H1 (cell line): Measurements from ENCODE around the gene RNF151. TPM values are rescaled to one million over a fixed set of nuclear protein-coding genes. Genes with fewer than 3 reads are reported as not detected.
A peak's percentile ranks its signal among the peaks of the same experiment; 100 is the strongest.

Source experiments
- CTCF ChIA-PET: fragments of 300-600 bp; sonication (Branson Sonifier 250); formaldehyde crosslinking; loops from one replicate; lab custom pipeline; 2021; ENCODE audit not compliant: partially characterized antibody; lab: Charles Lee
- POLR2A ChIA-PET: fragments of 300-600 bp; sonication (Branson Sonifier 250); formaldehyde crosslinking; loops from one replicate; lab custom pipeline; 2021; ENCODE audit warnings: inconsistent platforms; ENCODE audit not compliant: partially characterized antibody; lab: Charles Lee
- DNase-seq, 2 experiments: peaks; one replicate each; pipeline versions ENCODE4 v3.0.0 to v3.0.0-alpha.2; 2010 to 2022; ENCODE audit warnings: low spot score in 2 of 2, low read depth in 1 of 2, mixed read lengths in 1 of 2
- FAIRE-seq: peaks from 2 replicates; lab custom pipeline; 2011; peaks lifted over from hg19 to GRCh38; lab: Jason Lieb, UNC
- H2AFZ ChIP-seq: 2 replicates; pipeline ENCODE4 v1.8.1; 2012; ENCODE audit warnings: low read length, inconsistent platforms
- H2AK5ac ChIP-seq: 2 replicates; pipeline ENCODE4 v1.6.1; 2013; ENCODE audit warnings: low read depth, low read length
- H2BK120ac ChIP-seq: replicated peaks from 2 replicates; pipeline ENCODE3; 2013; ENCODE audit warnings: low read depth, low read length, inconsistent platforms
- H2BK12ac ChIP-seq: 2 replicates; pipeline ENCODE4 v1.6.1; 2013; ENCODE audit warnings: low read depth, low read length
- H2BK15ac ChIP-seq: 2 replicates; pipeline ENCODE4 v1.6.1; 2013; ENCODE audit warnings: low read length
- H2BK20ac ChIP-seq: 2 replicates; pipeline ENCODE4 v1.6.1; 2013; ENCODE audit warnings: low read length
- H2BK5ac ChIP-seq: 2 replicates; pipeline ENCODE4 v1.6.1; 2013; ENCODE audit warnings: low read depth, low read length
- H3K14ac ChIP-seq: 2 replicates; pipeline ENCODE4 v1.6.1; 2013; ENCODE audit warnings: inconsistent platforms; ENCODE audit not compliant: insufficient read length
- H3K18ac ChIP-seq: 2 replicates; pipeline ENCODE4 v1.6.1; 2013; ENCODE audit warnings: low read length; ENCODE audit errors: extremely low read depth
- H3K23ac ChIP-seq: 2 replicates; pipeline ENCODE4 v1.6.1; 2013; ENCODE audit warnings: inconsistent platforms; ENCODE audit not compliant: insufficient read length
- H3K23me2 ChIP-seq: 2 replicates; pipeline ENCODE4 v1.6.1; 2013; ENCODE audit warnings: low read depth, low read length
- H3K27ac ChIP-seq: 2 replicates; pipeline ENCODE4 v1.6.1; 2011; ENCODE audit warnings: low read depth, low read length, inconsistent platforms
- H3K27me3 ChIP-seq, 4 experiments: replicated peaks in 1 of 4; 1 replicate in 1 of 4; 2 replicates in 3 of 4; pipeline versions ENCODE4 v1.6.1 to v1.8.1; 2011 to 2013; ENCODE audit warnings: low read length in 3 of 4, mild to moderate bottlenecking in 3 of 4, inconsistent platforms in 2 of 4, mixed read lengths in 2 of 4, moderate library complexity in 1 of 4; ENCODE audit not compliant: control insufficient read depth in 3 of 4, insufficient read depth in 3 of 4; ENCODE audit errors: extremely low read depth in 1 of 4
- H3K36me3 ChIP-seq, 4 experiments: 2 replicates each; pipeline versions ENCODE4 v1.6.1 to v1.8.1; 2011 to 2013; ENCODE audit warnings: mild to moderate bottlenecking in 4 of 4, low read length in 3 of 4, moderate library complexity in 2 of 4, control low read depth in 1 of 4, inconsistent platforms in 1 of 4; ENCODE audit not compliant: insufficient read depth in 4 of 4, control insufficient read depth in 2 of 4
- H3K4ac ChIP-seq: replicated peaks from 2 replicates; pipeline ENCODE3; 2013; ENCODE audit warnings: low read length, low read depth, mixed read lengths, inconsistent platforms; ENCODE audit not compliant: insufficient read length
- H3K4me1 ChIP-seq, 4 experiments: replicated peaks in 1 of 4; 1 replicate in 1 of 4; 2 replicates in 3 of 4; pipeline versions ENCODE4 v1.6.1 to v1.8.1; 2011 to 2013; ENCODE audit warnings: low read length in 3 of 4, inconsistent platforms in 2 of 4, mixed read lengths in 1 of 4; ENCODE audit not compliant: insufficient read depth in 4 of 4, control insufficient read depth in 3 of 4
- H3K4me2 ChIP-seq, 2 experiments: 2 replicates each; pipeline versions ENCODE4 v1.6.1 to v1.8.1; 2011 to 2013; ENCODE audit warnings: low read depth in 2 of 2, low read length in 2 of 2, control low read depth in 1 of 2, inconsistent platforms in 1 of 2, mild to moderate bottlenecking in 1 of 2; ENCODE audit not compliant: insufficient read depth in 1 of 2
- H3K4me3 ChIP-seq, 4 experiments: fragments of 200-600, 300-600 bp in 1 of 4; sonication (generic), shearing (Covaris generic), sonication (Bioruptor Twin) in 1 of 4; 2 replicates each; pipeline versions ENCODE4 v1.5.1 to v1.8.1; 2011 to 2016; ENCODE audit warnings: low read length in 4 of 4, low read depth in 3 of 4, control low read depth in 2 of 4, inconsistent platforms in 2 of 4, mild to moderate bottlenecking in 2 of 4, mixed read lengths in 1 of 4, moderate library complexity in 1 of 4; ENCODE audit not compliant: insufficient read depth in 2 of 4; ENCODE audit errors: extremely low read depth in 1 of 4
- H3K56ac ChIP-seq: replicated peaks from 2 replicates; pipeline ENCODE3; 2013; ENCODE audit warnings: low read depth, mild to moderate bottlenecking, mixed read lengths, low read length, inconsistent platforms; ENCODE audit not compliant: insufficient read length
- H3K79me1 ChIP-seq: 2 replicates; pipeline ENCODE4 v1.6.1; 2013; ENCODE audit warnings: low read depth, low read length, control low read depth
- H3K79me2 ChIP-seq, 2 experiments: 2 replicates each; pipeline versions ENCODE4 v1.6.1 to v1.8.1; 2012 to 2013; ENCODE audit warnings: low read length in 2 of 2, mild to moderate bottlenecking in 2 of 2, inconsistent platforms in 1 of 2; ENCODE audit not compliant: insufficient read depth in 2 of 2, control insufficient read depth in 1 of 2
- H3K9ac ChIP-seq, 4 experiments: replicated peaks in 1 of 4; 1 replicate in 1 of 4; 2 replicates in 3 of 4; pipeline versions ENCODE4 v1.6.1 to v1.8.1; 2011 to 2013; ENCODE audit warnings: low read depth in 3 of 4, low read length in 3 of 4, control low read depth in 2 of 4, mild to moderate bottlenecking in 2 of 4, moderate library complexity in 2 of 4, inconsistent platforms in 1 of 4; ENCODE audit errors: extremely low read depth in 1 of 4
- H3K9me3 ChIP-seq, 2 experiments: 2 replicates each; pipeline versions ENCODE4 v1.6.1 to v1.8.1; 2012 to 2013; ENCODE audit warnings: mild to moderate bottlenecking in 2 of 2, moderate library complexity in 2 of 2, control low read depth in 1 of 2, inconsistent platforms in 1 of 2, low read depth in 1 of 2, low read length in 1 of 2, mixed read lengths in 1 of 2; ENCODE audit not compliant: insufficient read depth in 2 of 2
- H4K20me1 ChIP-seq, 2 experiments: replicated peaks in 1 of 2; 2 replicates each; pipeline versions ENCODE3 to v1.8.1; 2011 to 2013; ENCODE audit warnings: inconsistent platforms in 2 of 2, low read length in 2 of 2, mild to moderate bottlenecking in 1 of 2; ENCODE audit not compliant: insufficient read depth in 2 of 2, control insufficient read depth in 1 of 2
- H4K5ac ChIP-seq: 2 replicates; pipeline ENCODE4 v1.6.1; 2013; ENCODE audit warnings: low read length, low read depth, mixed read lengths, inconsistent platforms; ENCODE audit not compliant: insufficient read length
- H4K8ac ChIP-seq: 2 replicates; pipeline ENCODE4 v1.8.0; 2013; ENCODE audit warnings: mild to moderate bottlenecking, moderate library complexity, low read length, inconsistent platforms; ENCODE audit not compliant: insufficient read depth; ENCODE audit errors: extremely low read depth
- H4K91ac ChIP-seq: replicated peaks from 2 replicates; pipeline ENCODE3; 2013; ENCODE audit warnings: low read length, mixed read lengths, inconsistent platforms; ENCODE audit not compliant: insufficient read length
- BRCA1 ChIP-seq: IDR thresholded peaks from 2 replicates; pipeline ENCODE4 v1.6.1; 2012; ENCODE audit warnings: low read depth, low read length, improper control_type of control experiment
- EGR1 ChIP-seq: IDR thresholded peaks from 2 replicates; pipeline ENCODE4 v1.6.1; 2011; ENCODE audit warnings: low read depth, low read length, borderline replicate concordance
- EZH2 ChIP-seq: fragments of 200-600 bp; sonication (generic); IDR thresholded peaks from 2 replicates; pipeline ENCODE4 v1.7.1; 2012; ENCODE audit warnings: low read depth, mild to moderate bottlenecking, moderate library complexity, low read length, inconsistent platforms; ENCODE audit not compliant: severe bottlenecking
- FOSL1 ChIP-seq: IDR thresholded peaks from 2 replicates; pipeline ENCODE4 v1.6.1; 2011; ENCODE audit warnings: mild to moderate bottlenecking, low read depth, low read length, moderate library complexity; ENCODE audit not compliant: insufficient read depth
- RXRA ChIP-seq: IDR thresholded peaks from 2 replicates; pipeline ENCODE4 v1.6.1; 2011; ENCODE audit warnings: low read depth, mild to moderate bottlenecking, low read length, moderate library complexity; ENCODE audit not compliant: insufficient read depth
- SP2 ChIP-seq: IDR thresholded peaks from 2 replicates; pipeline ENCODE4 v1.6.1; 2012; ENCODE audit warnings: mild to moderate bottlenecking, low read length, inconsistent platforms
- TEAD4 ChIP-seq: IDR thresholded peaks from 2 replicates; pipeline ENCODE4 v1.6.1; 2012; ENCODE audit warnings: low read depth, low read length, inconsistent platforms, mixed read lengths
- ZNF274 ChIP-seq: IDR thresholded peaks from 2 replicates; pipeline ENCODE4 v1.7.0; 2012; ENCODE audit warnings: low read length, borderline replicate concordance; ENCODE audit errors: extremely low read depth
- WGBS, 2 experiments: shearing (Covaris generic) in 1 of 2; methylation state at CpG; one replicate each; pipeline versions ENCODE4 v1.1.6 to v1.1.7; 2013 to 2015; ENCODE audit warnings: low lambda C conversion rate in 2 of 2, mixed read lengths in 2 of 2, inconsistent platforms in 1 of 2, low coverage in 1 of 2, missing lambda C conversion rate in 1 of 2; ENCODE audit not compliant: insufficient replicate concordance in 2 of 2, insufficient coverage in 1 of 2, insufficient read length in 1 of 2; ENCODE audit errors: extremely low coverage in 1 of 2, missing lambda C conversion rate in 1 of 2; 5-methylcytosine and 5-hydroxymethylcytosine counted together
- polyA plus RNA-seq, 7 experiments: library from polyadenylated mRNA; depleted of rRNA in 3 of 7; stranded (reverse) in 5 of 7; unstranded in 2 of 7; fragments of >200 nt in 5 of 7; fragments of 200-250 nt in 2 of 7; gene quantifications; 1 replicate in 5 of 7; 2 replicates in 1 of 7; 4 replicates in 1 of 7; pipeline versions ENCODE4 v1.2.1 to v1.2.3, GENCODE V29; 2011 to 2013; ENCODE audit warnings: missing spikeins in 2 of 7, mixed read lengths in 2 of 7
- total RNA-seq: library from RNA; stranded (reverse); fragmentation: NEBNext Ultra II Directional; extraction: Animal tissue kit (Norgen Biotek cat#: 25700); gene quantifications from 2 replicates; pipeline ENCODE4 v1.2.1, GENCODE V29; 2021

Gene RNF151
- total and polyA plus RNA-seq, 2 of the 8 experiments (the other 6 are each of a cell fraction or from before 2014, with no cell fraction given) = not detected

GRCh38 chr16:1919327-1919998 is 47.2 kb upstream of the RNF151 start:
- Histone ChIP-seq H3K4me3 (peak overlapping the region in 1 of 4 experiments; percentile 58; a peak in 1 of 8 replicates), H2BK15ac (no peak overlapping the region), H3K9me3 (no peaks in the 10 kb centered on the region), H3K9ac (no peak overlapping the region), H3K4me2 (peak overlapping the region in 1 of 2 experiments; percentile 65; a peak in 1 of 4 replicates), H3K79me1 (no peaks in the 10 kb centered on the region), H3K27ac (no peak overlapping the region), H3K18ac (no peak overlapping the region), H2BK20ac (0 out of 2 replicates have a peak overlapping the region, but pooled peaks have one; percentile 48), H4K20me1 (peaks cover 4 to 9% of the 10 kb centered on the region in 2 experiments), H3K27me3 (peaks cover 39 to 90% (median 73%) of the 10 kb centered on the region in 4 experiments), H3K4ac (no peak overlapping the region), H4K5ac (no peak overlapping the region), H2BK12ac (no peak overlapping the region; the same call in 1 of the 2 replicates), H2AFZ (no peak overlapping the region), H3K4me1 (peaks cover 4 to 39% (median 24%) of the 10 kb centered on the region in 4 experiments), H2BK120ac (no peak overlapping the region), H4K91ac (no peak overlapping the region), H3K56ac (no peak overlapping the region), H3K36me3 (peaks cover 0 to 7% (median 0%) of the 10 kb centered on the region in 4 experiments; a peak in 1 of 8 replicates), H4K8ac (peak overlapping the region; percentile 66), H3K23me2 (peaks cover 9% of the 10 kb centered on the region; the same call in 1 of the 2 replicates), H3K23ac (no peak overlapping the region), H2AK5ac (no peak overlapping the region), H3K14ac (no peak overlapping the region), H2BK5ac (no peak overlapping the region), H3K79me2 (no peaks in the 10 kb centered on the region)
- WGBS, 2 experiments = 69% methylated on average over 18 of the region's 30 CpGs; no CpG with 5 or more reads in 1 of the 2 experiments
- no peak for FAIRE-seq
- CTCF ChIA-PET = interaction anchor here (0.8 to 2.2 kb wide), 6 partner anchors 9 to 55 kb away, joined by 3 to 6 read pairs (median 4); no protein-coding TSS in a partner anchor
- TF ChIP-seq FOSL1 (no peak), ZNF274 (no peak), BRCA1 (no peak), EZH2 (peak; percentile 21), RXRA (no peak), EGR1 (no peak), SP2 (no peak), TEAD4 (no peak)
- POLR2A ChIA-PET = interaction anchor here (0.9 to 1.8 kb wide), 5 partner anchors 13 to 236 kb away, joined by 3 to 4 read pairs (median 4); partner anchors contain the start of gene TBL3
- DNase-seq = no peak
